HG03521 (cell line): ENCODE results near the gene HOTAIR.

Experiments used
- ATAC-seq: cut with Tn5 transposase; IDR thresholded peaks from one replicate; pipeline ENCODE4 v1.9.1; 2021; ENCODE audit warnings: mild to moderate bottlenecking, moderate library complexity; ENCODE audit not compliant: unreplicated experiment

Gene HOTAIR

DNA sequence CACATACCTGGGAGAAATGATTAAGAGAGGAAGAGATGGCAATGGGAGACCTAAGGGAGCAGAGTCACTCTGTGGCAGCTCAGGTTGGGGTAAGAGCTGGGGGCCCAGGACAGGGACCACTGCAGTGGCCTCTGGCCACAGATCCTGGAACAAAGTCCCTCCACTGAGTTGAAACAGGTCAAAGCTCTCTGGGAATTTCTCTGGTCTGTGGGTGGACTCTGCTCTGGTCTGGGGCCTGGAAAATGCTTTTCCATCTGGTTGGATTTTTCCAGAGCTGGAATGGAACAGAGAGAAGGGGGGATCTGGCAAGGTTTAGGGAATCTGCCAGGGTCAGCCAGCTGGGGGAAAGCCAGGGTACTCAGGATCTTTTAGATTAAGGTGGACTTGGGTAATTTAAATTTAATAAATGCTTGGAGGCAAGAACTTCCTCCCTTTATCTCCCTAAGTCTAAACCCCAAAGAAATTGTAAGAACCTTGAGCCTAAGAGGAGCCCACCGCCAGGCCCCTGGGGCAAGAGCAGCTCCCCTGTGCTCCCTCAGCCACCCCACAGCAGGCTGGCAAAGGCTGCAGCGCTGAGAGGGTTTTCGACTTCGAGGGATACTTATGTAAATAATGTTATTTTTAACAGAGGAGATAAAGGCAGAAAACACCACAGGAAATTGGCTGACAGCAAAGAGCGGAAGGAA is 13.9 kb upstream of the HOTAIR start:
- no peak for ATAC-seq

DNA sequence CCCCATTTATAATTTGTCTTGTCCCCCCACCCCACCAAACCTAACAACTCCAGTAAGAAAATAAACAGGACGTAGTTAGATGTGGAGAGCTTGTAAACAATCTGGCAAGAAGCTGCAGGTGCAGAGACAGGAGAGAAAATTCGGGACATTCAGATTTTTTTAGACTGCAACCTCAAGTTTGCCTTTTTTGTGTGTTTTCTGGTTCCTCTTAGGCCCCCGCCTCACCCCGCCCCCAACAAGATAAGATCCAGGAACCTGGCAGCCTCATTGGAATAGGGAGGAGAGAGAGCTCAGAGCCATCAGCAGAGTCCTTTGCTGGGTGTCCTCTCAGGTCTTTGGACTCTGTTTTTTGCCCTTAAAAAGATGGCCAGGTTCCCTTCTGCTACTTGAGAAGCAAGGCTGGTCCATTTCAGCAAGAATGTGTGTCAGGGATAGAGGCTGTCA is 13.1 kb upstream of the HOTAIR start:
- no peak for ATAC-seq

DNA sequence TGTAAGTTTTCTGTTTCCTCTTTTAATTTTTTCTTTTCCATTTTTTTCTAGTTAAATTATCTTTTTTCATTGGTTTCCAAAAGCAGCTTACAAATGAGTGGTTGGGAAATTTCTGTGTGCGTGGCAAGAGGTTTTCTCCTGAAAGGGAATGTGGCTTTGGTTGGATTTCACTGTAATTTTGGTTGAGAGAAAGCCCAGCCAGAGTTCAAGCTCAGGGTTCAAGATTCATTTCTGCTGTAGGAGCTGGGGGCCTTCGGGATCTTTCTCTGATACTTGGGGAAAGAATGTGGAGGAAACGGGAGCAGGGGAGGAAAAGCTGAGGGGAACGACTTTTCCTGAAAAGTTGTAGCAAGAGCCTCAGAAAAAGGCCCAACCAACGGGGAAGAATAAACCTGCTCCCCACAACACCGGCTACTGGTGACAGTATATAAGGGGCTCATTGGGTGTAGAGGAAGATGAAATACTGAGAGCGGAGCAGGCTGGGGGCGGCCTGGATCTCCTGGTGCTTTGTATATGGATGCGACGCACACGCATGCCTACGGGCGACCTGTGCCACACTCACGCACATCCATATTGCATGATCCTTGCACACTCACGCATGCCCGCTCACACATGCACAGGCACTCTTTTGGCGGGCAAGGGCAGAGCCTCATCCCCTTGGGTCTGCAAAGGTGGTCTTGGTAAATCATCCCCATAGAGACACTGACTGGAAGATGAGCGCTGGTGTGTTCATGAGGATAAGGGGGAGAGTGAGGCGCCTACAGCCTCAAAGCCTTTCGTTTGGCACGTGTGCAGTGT is 12.1 kb upstream of the HOTAIR start:
- ATAC-seq = no peak

DNA sequence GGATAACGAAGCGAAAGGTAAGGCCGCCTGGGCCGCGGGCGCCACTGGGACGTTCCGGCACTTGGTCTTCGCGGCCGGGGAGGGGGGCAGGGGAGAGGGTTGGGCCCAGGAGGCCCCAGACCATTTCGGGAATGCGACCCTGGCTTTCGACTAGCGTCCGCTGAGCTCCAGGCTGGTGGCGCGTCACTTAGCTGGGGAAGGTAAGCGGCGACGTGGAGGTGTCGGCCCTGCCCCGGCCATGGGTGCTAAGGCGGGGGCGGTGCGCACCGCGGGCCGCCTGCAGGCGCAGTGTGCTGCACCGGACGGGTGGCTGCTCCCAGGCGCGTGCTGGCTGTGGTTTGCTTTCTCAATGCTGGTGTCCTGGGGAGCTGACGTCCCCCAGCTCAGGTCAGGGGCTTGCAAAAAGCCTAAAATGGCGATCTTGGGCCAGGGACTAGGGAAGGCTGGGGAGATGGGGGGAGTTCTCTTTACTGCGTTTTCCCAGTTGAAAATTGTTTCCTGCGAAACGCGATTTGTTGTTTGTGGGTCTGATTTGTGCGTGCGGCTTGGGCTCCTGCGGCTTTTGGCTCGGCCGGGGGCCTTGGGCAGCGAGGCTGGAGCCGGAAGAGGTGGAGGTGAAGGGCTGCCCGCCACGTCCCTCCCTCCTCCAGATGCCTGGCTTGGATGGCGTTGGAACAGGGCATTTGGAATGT is 11.4 kb upstream of the HOTAIR start:
- no peak for ATAC-seq

DNA sequence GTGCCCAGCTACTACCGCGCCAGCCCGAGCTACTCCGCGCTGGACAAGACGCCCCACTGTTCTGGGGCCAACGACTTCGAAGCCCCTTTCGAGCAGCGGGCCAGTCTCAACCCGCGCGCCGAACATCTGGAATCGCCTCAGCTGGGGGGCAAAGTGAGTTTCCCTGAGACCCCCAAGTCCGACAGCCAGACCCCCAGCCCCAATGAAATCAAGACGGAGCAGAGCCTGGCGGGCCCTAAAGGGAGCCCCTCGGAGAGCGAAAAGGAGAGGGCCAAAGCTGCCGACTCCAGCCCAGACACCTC is 10.9 kb upstream of the HOTAIR start:
- no peak for ATAC-seq

DNA sequence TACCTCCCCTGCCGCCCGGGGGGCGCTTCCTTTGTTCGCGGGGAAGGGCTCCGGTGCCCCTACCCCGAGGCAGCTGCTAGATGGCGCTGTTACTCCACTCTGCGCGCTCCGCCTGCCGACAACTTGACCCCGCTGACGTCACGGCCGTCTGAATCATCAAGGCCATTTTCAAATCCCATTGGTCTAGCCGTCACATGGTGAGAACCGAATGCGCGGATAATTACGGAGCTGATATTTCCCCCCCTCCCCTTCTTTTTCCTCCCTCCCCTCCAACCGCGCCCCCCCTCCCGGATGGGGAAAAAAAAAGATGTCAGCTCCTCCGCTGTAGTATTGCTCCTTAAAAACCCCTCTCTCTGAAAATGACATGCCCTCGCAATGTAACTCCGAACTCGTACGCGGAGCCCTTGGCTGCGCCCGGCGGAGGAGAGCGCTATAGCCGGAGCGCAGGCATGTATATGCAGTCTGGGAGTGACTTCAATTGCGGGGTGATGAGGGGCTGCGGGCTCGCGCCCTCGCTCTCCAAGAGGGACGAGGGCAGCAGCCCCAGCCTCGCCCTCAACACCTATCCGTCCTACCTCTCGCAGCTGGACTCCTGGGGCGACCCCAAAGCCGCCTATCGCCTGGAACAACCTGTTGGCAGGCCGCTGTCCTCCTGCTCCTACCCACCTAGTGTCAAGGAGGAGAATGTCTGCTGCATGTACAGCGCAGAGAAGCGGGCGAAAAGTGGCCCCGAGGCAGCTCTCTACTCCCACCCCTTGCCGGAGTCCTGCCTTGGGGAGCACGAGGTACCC is 10.3 kb upstream of the HOTAIR start, which contains the start of gene HOXC10:
Gene HOXC10 (plus strand): TSS at position 246 of the 791 bp plus-strand sequence. CDS start 114 bp downstream, at position 360.
- ATAC-seq = no peak

DNA sequence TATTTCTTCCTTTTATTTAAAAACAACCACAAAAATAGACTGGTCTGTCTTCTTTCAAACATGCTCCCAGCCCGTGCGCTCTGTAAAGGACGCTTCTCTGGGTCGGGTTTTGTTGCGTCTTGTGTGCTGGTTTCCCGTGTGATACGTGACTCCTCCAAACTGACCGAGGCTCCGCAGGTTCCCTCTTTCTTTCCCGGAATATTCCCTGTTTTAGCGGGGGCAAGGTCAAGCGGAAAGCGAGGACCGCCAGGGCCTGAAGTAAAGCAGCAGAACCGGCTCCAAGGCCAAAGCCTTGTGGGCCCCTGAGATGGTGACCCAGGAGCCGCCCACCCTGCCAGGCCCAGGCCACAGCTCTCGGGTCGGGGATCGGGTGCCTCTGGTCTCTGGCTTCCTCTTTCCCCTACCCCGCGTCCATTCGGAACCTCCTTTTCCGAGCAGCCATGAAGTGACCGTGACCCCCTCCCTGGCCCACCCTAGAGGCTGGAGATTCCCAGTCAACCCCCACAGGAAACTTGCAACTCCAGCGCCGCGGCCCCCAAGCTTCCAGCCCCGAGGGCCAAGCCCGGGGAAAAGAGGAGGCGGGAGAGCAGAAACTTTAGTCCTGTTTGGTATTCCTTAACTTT is 9.3 kb upstream of the HOTAIR start:
- ATAC-seq = no peak

DNA sequence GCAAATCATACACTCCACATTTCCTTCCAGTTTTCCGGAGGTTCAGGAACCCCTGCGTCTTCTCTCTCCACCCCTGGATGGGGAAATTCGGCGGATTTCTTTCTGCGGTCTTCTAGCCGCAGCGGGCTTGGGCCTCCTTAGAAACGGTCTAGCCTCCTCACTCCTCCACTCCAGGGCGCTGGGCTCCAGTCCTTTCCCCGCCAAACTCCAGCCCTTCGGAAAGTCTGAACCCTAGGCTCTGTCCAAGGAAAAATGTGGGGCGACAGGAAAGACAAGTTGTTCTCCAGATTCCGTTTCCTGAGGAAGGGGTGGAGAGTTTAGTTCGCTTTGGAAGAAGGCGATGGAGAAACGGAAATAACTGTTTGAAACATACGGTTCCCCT is 8.8 kb upstream of the HOTAIR start:
- no peak for ATAC-seq

DNA sequence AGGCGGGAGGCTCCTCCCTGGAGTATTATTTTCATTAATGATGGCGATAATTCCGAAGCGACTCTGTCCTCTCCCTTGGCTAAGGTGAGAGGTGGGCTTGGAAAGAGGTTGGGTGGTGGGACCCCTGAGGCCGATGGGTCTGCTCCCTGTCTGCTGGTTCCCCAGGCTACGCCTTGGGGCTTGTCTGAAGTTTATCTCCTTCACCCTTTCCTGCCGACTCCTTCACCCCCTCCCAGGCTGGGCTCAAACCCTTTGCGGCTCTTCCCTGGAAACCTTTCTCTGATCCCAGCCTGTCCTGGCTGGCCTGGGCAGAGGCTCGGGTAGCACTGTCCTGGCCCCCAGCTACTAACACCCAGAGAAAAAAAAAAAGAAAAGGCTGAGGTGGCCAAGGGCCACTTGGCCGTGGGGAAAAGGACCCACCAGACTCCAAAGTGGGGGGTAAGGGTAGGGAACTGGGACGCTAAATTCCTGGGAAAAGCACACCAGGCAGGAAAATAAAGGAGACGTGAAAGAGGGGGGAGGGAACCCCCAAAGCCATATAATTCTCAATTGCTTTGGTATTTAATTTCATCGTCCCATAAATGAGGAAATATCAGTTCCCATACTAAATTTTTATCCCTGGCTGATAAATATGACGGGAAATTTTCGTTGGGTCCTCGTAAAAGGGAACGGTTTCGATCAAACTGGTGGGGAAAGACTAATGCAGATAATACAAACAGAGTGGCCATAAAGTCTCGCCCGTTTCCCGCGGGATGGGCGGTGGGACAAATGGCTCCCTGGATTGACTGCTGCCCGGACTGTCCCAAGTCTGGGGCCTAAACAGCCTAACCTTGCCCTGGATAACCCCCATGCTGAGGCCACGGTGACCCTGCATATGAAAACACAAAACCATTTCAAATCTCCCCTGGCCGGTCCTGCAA is 8.2 kb upstream of the HOTAIR start:
- ATAC-seq = no peak

DNA sequence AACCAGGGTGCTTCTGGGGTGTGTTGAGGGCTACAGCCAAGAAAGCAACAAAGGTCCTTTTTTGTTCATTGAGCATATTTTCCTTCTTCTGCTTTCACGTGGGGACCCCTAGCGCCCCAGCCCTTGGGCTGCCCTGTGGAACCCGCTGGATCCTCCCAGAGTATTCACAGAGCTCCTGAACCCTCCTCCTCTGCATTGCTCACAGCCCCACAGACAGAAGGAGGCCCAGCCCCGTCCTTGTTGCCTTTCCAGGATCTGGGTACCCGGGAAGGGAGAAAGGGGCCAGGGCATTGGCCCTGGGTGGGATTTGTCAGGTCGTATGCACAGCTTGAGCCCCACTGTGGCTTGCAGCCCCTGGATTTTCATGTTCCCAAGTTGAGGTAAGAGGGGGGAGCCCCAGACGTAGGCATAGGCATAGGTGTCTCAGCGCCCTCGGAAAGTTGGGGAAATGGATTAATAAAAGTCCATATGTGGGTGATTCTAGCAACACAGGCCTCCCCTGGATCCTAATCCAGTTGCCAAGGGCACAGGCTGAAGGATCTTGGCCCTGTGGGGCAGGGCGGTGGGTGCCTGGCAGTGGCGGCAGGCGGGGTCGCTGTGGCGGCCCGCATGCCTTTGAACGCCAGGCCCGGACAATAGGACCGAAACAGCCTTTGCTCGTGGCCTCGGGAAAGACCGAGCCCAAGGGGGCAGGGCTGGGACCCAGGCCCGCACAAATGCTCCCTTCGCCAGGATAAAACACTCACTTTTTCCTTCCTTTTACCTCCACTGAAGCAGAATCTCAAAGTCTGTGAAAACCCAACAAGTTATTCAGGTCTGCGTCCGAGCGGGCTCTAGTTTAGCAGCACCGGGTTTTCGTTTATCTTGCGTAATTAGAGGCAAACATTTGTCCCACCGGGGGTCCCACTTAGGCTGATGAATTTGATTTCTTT is 7.1 kb upstream of the HOTAIR start:
- no peak for ATAC-seq

DNA sequence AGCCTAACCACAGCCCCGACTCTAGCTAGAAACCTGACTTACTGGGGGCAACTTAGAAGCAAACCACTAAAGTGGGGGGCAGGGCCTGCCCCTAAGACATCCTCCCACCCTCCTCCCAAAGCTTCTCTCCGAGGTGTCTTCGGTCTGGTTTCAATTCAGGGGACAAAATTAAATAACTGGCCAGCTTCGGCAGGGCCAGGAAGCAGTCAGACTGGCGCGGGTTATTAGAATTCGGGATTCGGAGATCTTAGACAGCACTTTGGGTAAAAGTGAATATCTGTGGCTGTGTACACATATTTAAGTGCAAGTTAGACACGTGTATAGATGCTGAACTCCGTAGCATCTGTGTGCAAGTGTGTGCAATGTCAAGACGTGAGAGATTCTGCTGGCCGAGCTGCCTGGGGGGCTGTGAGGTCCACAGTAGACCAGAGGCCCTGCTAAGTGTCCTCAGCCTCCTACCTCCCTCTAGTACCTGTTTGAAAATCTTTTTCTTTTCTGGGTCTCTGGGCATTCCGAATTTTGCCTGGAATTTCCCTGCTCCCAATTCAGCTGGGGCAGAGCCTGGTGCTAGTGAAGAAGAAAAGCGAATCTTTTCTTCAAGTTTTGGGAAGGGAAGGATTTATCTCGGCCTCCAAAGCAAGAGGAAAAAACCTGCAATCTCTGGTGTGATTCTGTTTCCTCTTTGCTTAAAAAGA is 6.2 kb upstream of the HOTAIR start:
- ATAC-seq = no peak

DNA sequence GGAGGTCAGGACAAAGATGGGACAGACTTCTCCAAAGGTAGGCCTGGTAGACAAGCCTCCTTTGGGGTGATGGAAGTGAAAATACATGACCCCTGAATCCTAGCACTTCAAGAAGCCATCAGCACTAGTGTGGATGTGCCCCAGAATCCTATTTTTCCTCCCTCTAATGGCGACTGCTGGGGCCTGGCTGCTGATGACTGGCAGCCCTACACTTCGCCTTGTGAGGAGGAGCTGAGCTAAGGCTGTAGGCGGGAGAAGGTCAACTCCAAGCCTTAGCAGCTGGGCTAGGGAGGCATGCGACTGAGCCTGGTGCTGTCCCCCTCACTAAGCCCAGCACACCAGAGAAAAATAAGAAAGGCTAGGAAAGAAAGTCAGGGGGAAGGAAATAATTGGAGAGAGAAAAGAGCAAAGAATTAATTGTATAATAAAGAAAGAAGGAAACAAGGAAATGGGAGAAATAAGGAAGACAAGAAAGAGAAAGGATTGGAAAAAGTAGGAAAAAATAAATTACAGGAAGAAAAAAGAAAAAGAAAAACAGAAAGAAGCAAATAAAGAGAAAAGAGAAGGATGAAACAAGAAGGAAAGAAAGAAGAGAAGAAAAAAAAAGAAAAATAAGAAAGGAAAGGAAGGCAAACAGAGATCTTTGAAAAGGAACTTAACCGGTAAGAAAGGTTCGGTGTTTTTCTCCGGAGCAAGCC is 5.5 kb upstream of the HOTAIR start:
- ATAC-seq = no peak

DNA sequence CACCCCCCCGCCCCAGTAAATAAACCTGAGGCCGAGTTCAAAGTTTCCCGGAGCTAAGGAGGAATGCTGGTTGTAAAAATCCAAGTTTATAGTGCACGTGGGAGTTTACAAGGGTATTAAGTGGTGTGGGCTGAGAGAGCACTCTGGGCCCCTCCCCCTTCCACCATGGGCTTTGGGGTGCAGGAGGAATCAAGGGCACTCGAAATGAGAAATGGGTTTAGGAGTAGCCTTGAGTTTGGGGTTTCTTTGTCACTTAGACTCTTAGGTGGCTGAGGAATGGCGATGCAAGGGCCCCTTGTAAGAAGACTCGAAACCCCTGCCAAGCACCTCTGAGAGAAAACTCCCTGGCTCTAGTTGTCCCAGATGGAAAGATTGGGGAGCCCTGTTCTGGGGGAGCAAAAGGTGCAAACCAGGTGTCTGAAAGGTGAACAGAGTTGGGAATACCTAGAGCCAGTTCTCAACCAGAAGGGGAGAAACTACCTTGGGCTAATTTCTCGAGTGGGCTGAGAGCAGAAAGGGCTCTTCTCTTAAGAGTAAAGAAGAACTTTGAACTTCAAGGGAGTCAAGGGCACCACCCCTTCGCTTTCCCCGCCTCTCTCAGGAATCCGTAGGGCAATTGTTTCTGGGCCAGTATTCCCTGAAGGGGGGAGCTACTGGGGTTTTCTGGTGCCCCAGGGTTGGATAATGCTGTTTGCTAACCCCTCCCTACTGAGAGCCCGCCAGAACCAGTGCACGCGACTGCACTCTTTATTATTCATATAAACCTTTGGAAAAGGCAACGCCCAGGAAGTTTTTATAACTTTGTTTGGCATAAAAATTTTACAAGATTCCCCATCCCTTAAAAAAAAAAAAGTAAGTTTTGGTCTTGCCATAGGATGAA is 4.0 kb upstream of the HOTAIR start:
- no peak for ATAC-seq

DNA sequence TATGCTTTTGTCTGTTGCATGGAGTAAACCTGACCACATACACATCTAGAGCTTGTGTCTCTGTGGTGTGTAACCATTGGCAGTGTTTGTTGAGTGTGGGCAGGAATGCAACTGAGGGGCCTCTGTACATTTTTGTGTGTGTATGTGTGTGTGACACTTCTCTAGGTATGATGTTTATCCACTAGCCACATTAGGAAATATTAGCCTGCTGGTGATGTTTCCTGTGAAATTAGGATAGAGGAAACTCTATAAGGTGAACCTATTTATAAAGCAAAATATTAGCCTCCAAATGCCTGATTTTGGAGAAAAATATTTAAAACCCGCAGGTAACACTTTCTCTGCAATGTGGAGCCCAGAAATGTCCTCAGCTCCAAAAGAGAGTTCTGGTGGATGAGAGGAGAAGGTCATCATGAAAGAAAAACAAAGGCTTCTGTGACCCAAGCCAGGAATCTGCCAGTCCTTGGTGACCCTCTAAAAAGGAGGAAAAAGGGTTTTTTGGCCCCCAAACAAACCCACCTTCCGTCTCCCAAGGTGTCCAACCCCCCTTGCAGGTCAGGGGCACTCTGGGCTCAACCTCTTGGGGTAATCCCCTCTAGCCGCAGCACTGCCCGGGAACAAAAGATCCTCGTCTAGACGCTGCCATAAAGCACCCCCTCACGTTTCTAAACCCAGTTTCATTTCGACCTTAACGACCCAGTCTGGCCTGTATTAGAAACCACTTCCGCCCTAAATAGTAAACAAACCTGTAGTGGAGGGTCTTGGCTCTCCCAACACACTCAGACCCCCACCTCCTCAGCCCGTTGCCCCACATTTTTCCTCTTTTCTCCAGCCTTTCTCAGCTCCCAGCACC is 3.1 kb upstream of the HOTAIR start:
- ATAC-seq = no peak

DNA sequence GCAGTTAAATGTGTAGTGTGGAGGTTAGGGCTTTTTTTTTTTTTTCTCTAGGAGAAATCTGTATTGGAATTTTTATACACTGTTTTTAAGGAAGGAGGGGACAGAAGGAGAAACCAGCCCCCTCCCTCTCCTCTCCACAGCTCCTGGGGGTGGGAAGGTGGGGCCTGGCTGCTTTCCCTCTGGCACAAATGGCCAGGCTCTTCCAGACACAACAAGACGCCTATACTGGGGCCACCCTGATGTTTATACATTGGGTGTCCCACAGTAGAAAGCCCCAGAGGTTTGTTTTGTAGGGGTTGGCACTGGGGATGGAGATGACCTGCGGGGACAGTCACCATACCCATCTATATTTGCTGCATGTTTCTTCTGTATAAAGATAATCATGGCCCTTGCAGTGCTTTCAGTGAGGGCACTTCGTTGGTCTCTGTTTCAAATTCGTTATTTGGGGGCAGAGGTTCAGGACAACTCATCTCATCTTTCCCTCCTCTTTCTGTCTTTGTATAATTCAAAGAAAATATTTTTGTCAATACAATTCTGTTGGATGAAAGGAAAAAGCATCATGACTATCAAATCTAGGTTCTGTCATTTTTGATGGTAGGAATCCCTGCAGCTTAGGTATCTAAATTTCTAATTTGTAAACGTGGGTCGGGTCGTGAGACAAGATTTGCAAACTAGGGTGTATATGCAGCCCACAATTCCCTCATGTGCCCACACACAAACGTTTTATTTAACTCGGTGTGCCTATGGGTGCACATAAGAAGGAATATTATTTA is 2.3 kb upstream of the HOTAIR start:
- no peak for ATAC-seq
